GM12801 (cell line): Measurements from ENCODE around the gene ANKRD27.

Source experiments
- TF ChIP-seq, protein P1 (sequence below): IDR thresholded peaks from one replicate; pipeline ENCODE4 v1.5.1; 2011; ENCODE audit warnings: control low read depth; ENCODE audit not compliant: insufficient read length; ENCODE audit errors: extremely low read depth

ANKRD27 gene

GRCh38 chr19:32674931-32675719 is at the start of gene ANKRD27:
ANKRD27 (minus strand) TSS chr19:32675180; CDS start chr19:32659015, 16,165 bp downstream.
- TF ChIP-seq, protein P1, sequence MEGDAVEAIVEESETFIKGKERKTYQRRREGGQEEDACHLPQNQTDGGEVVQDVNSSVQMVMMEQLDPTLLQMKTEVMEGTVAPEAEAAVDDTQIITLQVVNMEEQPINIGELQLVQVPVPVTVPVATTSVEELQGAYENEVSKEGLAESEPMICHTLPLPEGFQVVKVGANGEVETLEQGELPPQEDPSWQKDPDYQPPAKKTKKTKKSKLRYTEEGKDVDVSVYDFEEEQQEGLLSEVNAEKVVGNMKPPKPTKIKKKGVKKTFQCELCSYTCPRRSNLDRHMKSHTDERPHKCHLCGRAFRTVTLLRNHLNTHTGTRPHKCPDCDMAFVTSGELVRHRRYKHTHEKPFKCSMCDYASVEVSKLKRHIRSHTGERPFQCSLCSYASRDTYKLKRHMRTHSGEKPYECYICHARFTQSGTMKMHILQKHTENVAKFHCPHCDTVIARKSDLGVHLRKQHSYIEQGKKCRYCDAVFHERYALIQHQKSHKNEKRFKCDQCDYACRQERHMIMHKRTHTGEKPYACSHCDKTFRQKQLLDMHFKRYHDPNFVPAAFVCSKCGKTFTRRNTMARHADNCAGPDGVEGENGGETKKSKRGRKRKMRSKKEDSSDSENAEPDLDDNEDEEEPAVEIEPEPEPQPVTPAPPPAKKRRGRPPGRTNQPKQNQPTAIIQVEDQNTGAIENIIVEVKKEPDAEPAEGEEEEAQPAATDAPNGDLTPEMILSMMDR: no peak

DNA sequence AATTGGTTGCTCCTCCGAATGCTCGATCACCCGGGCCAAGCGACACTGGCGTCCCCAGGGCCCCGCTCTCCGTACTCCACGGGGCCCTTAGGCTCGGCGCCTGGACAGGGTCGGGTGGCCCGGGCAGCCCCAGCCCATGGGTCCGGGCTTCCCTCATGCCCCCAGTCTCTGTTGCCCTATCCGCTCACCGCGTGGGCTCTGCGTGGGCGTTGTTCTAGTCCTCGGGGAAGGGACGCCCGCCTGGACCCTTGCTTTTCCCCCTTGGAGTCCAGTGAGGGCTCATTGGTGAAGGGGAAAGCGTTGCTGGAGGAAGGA is 45.9 kb upstream of the ANKRD27 start:
- TF ChIP-seq, protein P1: no peak

DNA sequence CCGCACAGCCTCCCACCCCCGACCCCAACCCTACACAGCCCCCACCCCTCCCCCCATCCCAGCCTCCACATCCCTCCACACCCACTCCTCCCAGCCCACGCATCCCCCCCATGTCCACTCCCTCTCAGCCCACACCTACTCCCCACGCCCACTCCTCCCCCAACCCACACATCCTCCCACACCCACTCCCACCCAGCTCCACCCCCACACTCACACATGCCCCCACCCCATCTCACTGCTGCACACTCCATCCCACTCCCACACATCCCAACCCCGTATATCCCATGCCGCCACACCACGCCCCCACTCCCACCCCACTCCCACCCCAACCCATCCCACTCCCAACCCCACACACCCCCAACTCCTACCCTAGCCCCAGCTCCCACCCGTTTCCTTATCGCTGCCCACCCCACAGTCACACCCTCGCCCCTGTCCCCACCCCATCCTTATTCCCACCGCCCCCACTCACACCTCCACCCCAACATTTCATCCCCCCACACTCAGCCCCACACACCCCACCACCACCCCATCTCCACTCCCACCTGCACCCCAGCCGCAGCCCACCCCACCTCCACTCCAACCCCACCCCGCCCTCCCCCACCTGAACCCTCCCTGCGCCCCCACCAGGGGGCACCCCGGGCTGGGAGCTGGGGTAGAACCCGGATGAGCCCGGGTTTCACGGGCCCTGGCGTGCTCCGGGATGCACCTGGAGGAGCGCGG is 45.4 kb upstream of the ANKRD27 start:
- TF ChIP-seq, protein P1: no peak

DNA sequence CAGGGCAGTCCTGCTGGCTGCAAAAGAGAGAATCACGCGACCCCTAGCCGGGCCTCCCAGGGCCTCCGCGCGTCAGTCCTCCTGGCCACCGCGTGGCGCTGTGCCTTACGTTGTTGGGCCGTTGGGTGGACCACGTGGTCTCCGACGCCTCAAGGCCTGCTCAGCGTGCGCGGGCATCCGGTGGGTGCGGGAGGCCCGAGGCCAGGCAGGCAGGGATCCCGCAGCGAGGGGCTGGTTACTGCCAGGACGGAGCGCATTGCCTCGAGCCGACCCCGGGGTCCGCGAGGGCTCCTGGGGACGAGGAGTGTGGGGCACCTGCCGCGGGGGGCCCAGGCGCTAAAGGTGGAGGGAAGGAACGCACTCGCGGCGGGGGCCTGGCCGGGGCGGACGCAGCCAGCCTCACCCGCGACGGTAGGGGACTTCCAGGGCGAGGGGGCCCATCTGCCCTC is 44.7 kb upstream of the ANKRD27 start, which contains the start of gene TDRD12:
TSS of gene TDRD12 (plus strand) at position 157 of the 449 bp plus-strand sequence. CDS start 306 bp downstream, outside the sequence.
- TF ChIP-seq, protein P1: no peak

- TF ChIP-seq, protein P1: no peak
These were observed 43.3 kb upstream of the ANKRD27 start for GRCh38 chr19:32718286-32718685.

GRCh38 chr19:32717496-32717895 is 42.5 kb upstream of the ANKRD27 start:
- TF ChIP-seq, protein P1: no peak

DNA sequence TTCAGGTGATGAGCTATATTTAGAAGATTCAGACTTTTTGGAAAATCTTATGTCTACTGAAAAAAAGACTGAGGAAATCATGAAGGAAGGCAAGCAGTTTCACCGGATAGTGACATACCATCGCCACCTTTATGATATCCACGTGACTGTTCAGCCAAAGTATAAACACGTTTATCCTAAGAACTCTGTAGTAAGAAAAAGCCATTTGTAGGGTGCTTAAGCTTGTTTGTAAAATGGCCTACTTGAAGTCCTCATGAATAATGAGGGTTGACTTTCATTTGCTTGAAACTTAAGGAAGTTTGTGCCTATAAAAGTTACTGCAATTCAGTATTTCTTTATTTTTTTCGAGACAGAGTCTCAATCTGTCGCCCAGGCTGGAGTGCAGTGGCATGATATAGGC is 36.8 kb upstream of the ANKRD27 start:
- TF ChIP-seq, protein P1: no peak
